MM.1S (cell line): ENCODE measurements around the gene CERT1.

Source experiments
- DNase-seq: peaks from one replicate; pipeline ENCODE4 v3.0.0-alpha.2; 2015
- H2AFZ ChIP-seq: fragments of 300-600 bp; sonication (generic); 2 replicates; pipeline ENCODE4 v1.6.0; 2016; ENCODE audit warnings: antibody characterized with exemption, low read length
- H3F3A ChIP-seq: fragments of 300-600 bp; sonication (generic); 2 replicates; pipeline ENCODE4 v1.6.1; 2016; ENCODE audit warnings: mild to moderate bottlenecking, antibody characterized with exemption, low read length, moderate library complexity, mixed read lengths; ENCODE audit not compliant: insufficient read depth
- H3K27ac ChIP-seq: fragments of 300-600 bp; sonication (generic); 2 replicates; pipeline ENCODE4 v1.5.1; 2016; ENCODE audit warnings: mild to moderate bottlenecking, low read length
- H3K27me3 ChIP-seq: fragments of 300-600 bp; sonication (generic); replicated peaks from 2 replicates; pipeline ENCODE4 v1.6.0; 2016; ENCODE audit warnings: low read length; ENCODE audit not compliant: insufficient read depth
- H3K36me3 ChIP-seq: fragments of 300-600 bp; sonication (generic); replicated peaks from 2 replicates; pipeline ENCODE4 v1.6.1; 2016; ENCODE audit warnings: mild to moderate bottlenecking, low read length, mixed read lengths; ENCODE audit not compliant: insufficient read depth
- H3K4me1 ChIP-seq: fragments of 300-600 bp; sonication (generic); 2 replicates; pipeline ENCODE4 v1.6.1; 2016; ENCODE audit warnings: low read length, mixed read lengths
- H3K4me2 ChIP-seq: fragments of 300-600 bp; sonication (generic); 2 replicates; pipeline ENCODE4 v1.6.0; 2016; ENCODE audit warnings: low read depth, low read length
- H3K4me3 ChIP-seq: fragments of 300-600 bp; sonication (generic); 2 replicates; pipeline ENCODE4 v1.5.1; 2016; ENCODE audit warnings: low read length, mixed read lengths
- H3K79me2 ChIP-seq: fragments of 300-600 bp; sonication (generic); 2 replicates; pipeline ENCODE4 v1.6.1; 2016; ENCODE audit warnings: mixed run types, low read length, mixed read lengths
- H3K9ac ChIP-seq: fragments of 300-600 bp; sonication (generic); 2 replicates; pipeline ENCODE4 v1.6.1; 2016; ENCODE audit warnings: low read length, mixed read lengths
- H3K9me2 ChIP-seq: fragments of 300-600 bp; sonication (generic); replicated peaks from 2 replicates; pipeline ENCODE4 v1.6.1; 2016; ENCODE audit warnings: mild to moderate bottlenecking, low read length, mixed read lengths; ENCODE audit not compliant: insufficient read depth
- H3K9me3 ChIP-seq: fragments of 300-600 bp; sonication (generic); replicated peaks from 2 replicates; pipeline ENCODE4 v1.6.1; 2016; ENCODE audit warnings: mild to moderate bottlenecking, low read length, mixed read lengths; ENCODE audit not compliant: insufficient read depth
- H4K20me1 ChIP-seq: fragments of 300-600 bp; sonication (generic); 2 replicates; pipeline ENCODE4 v1.6.1; 2016; ENCODE audit warnings: mild to moderate bottlenecking, low read length, moderate library complexity, mixed read lengths; ENCODE audit not compliant: insufficient read depth
- CTCF ChIP-seq: fragments of 300-600 bp; sonication (generic); IDR thresholded peaks from 2 replicates; pipeline ENCODE4 v1.5.1; 2016; ENCODE audit warnings: antibody characterized with exemption, low read length, mixed read lengths
- EZH2 ChIP-seq: fragments of 300-600 bp; sonication (generic); optimal IDR thresholded peaks from 2 replicates; pipeline ENCODE3; 2017; ENCODE audit warnings: low read depth, mild to moderate bottlenecking, antibody characterized with exemption, low read length, mixed read lengths
- EZH2phosphoT487 ChIP-seq: fragments of 300-600 bp; sonication (generic); IDR thresholded peaks from 2 replicates; pipeline ENCODE4 v1.6.1; 2018; ENCODE audit warnings: antibody characterized with exemption, low read length

Gene CERT1

GRCh38 chr5:75545131-75545530 lies 33.7 kb upstream of the CERT1 start:
- no peak for DNase-seq

GRCh38 chr5:75538211-75538610 lies 26.8 kb upstream of the CERT1 start:
- Histone ChIP-seq H4K20me1 (no peaks in the 10 kb centered on the region), H3K9ac (no peak overlapping the region), H3F3A (no peaks in the 10 kb centered on the region), H3K9me2 (no peaks in the 10 kb centered on the region), H3K4me3 (no peak overlapping the region), H3K4me2 (no peak overlapping the region), H3K9me3 (no peaks in the 10 kb centered on the region), H3K27me3 (no peaks in the 10 kb centered on the region), H2AFZ (no peak overlapping the region), H3K4me1 (no peaks in the 10 kb centered on the region), H3K79me2 (peaks cover 41% of the 10 kb centered on the region), H3K27ac (no peak overlapping the region), H3K36me3 (no peaks in the 10 kb centered on the region)
- no peak for DNase-seq
- TF ChIP-seq EZH2 (no peak), CTCF (no peak), EZH2phosphoT487 (no peak)

More at GRCh38 chr5:75545131-75545530, 33.7 kb upstream of the CERT1 start:
- H2AFZ ChIP-seq = no peak overlapping the region
- H3K27ac ChIP-seq = no peak overlapping the region
- H3K9me2 ChIP-seq = no peaks in the 10 kb centered on the region
- H3K36me3 ChIP-seq = no peaks in the 10 kb centered on the region
- no peaks in the 10 kb centered on the region for H3K79me2 ChIP-seq
- no peaks in the 10 kb centered on the region for H3K4me1 ChIP-seq
- no peak for TF ChIP-seq EZH2
- TF ChIP-seq EZH2phosphoT487 = no peak
- TF ChIP-seq CTCF = no peak
- H4K20me1 ChIP-seq = no peaks in the 10 kb centered on the region
- H3K4me2 ChIP-seq = no peak overlapping the region
- no peak overlapping the region for H3K4me3 ChIP-seq
- H3K9me3 ChIP-seq = no peaks in the 10 kb centered on the region
- no peak overlapping the region for H3K9ac ChIP-seq
- H3F3A ChIP-seq = no peaks in the 10 kb centered on the region
- H3K27me3 ChIP-seq = no peaks in the 10 kb centered on the region

- Histone ChIP-seq H3K79me2 (peaks cover 43% of the 10 kb centered on the region), H3K36me3 (no peaks in the 10 kb centered on the region), H3K9ac (no peak overlapping the region), H3K4me1 (no peaks in the 10 kb centered on the region), H3K9me2 (no peaks in the 10 kb centered on the region), H3K4me3 (no peak overlapping the region), H3K27me3 (no peaks in the 10 kb centered on the region), H3K27ac (no peak overlapping the region), H3F3A (no peaks in the 10 kb centered on the region), H3K9me3 (no peaks in the 10 kb centered on the region), H4K20me1 (no peaks in the 10 kb centered on the region), H3K4me2 (no peak overlapping the region), H2AFZ (no peak overlapping the region)
- no peak for TF ChIP-seq CTCF
- TF ChIP-seq EZH2phosphoT487 = no peak
- no peak for TF ChIP-seq EZH2
- no peak for DNase-seq
Measured at GRCh38 chr5:75536694-75537360, 25.4 kb upstream of the CERT1 start.
